ENCODE data around the gene ZNF526. TPM values are rescaled to one million over a fixed set of nuclear protein-coding genes. Genes with fewer than 3 reads are reported as not detected.

Gene ZNF526
- total and polyA plus RNA-seq, 10 donors: 1.9 to 15.0 (median 8.4) TPM

- WGBS, 5 donors: 88 to 94% (median 91%) methylated on average over 47 of the region's 47 CpGs
- intact Hi-C loops (cut with DNase I; ENCODE audit: low total_unique reads): no loop called here
- no peak for DNase-seq
- H3K27me3 ChIP-seq (replicated peaks in 1 of 7): no peaks in the 10 kb centered on the region
- H3K9me3 ChIP-seq: peaks cover 0 to 7% (median 6%) of the 10 kb centered on the region in 8 donors
- peaks cover 44 to 63% (median 59%) of the 10 kb centered on the region in 6 donors for H3K4me1 ChIP-seq
- H3K27ac ChIP-seq: peak overlapping the region in 5 of 8 donors; percentile 92 to 99 (median 95)
- TF ChIP-seq POLR2AphosphoS5 (IDR thresholded peaks at IDR 0.05): peak; percentile 19 to 63 (median 40)
- TF ChIP-seq POLR2A (IDR thresholded peaks at IDR 0.05): no peak
- TF ChIP-seq, protein P1, sequence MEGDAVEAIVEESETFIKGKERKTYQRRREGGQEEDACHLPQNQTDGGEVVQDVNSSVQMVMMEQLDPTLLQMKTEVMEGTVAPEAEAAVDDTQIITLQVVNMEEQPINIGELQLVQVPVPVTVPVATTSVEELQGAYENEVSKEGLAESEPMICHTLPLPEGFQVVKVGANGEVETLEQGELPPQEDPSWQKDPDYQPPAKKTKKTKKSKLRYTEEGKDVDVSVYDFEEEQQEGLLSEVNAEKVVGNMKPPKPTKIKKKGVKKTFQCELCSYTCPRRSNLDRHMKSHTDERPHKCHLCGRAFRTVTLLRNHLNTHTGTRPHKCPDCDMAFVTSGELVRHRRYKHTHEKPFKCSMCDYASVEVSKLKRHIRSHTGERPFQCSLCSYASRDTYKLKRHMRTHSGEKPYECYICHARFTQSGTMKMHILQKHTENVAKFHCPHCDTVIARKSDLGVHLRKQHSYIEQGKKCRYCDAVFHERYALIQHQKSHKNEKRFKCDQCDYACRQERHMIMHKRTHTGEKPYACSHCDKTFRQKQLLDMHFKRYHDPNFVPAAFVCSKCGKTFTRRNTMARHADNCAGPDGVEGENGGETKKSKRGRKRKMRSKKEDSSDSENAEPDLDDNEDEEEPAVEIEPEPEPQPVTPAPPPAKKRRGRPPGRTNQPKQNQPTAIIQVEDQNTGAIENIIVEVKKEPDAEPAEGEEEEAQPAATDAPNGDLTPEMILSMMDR (IDR thresholded peaks at IDR 0.05 in 8 of 11, conservative IDR thresholded peaks at IDR 0.05 in 3 of 11): no peak
- H3K36me3 ChIP-seq: peaks cover 0 to 54% (median 18%) of the 10 kb centered on the region in 6 donors
- no peak overlapping the region for H3K4me3 ChIP-seq
Observed at GRCh38 chr19:42196011-42197001, 23.8 kb upstream of the ZNF526 start.

DNA sequence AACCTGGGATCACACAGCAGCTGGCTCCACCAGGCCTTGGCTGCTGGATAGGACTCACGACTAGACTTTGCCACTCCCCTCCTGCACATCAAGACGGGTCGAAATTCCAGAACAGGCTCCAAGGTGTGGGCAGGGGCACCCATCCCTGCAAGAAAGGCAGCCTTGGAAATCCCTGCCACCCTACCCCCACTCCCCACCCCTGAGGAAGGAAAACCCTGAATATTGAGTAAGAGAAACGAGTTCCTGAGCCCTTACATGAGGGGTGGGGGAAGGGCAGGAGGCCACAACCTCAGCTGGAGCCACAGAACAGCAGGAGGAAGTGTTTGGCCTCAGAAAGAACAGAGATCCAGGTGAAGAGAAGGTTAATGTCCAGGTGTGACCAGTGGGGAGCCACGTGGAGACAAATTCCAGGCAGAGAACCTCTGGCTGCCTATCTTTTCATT, 22.7 kb upstream of the ZNF526 start:
- H3K4me1 ChIP-seq: peaks cover 55 to 74% (median 63%) of the 10 kb centered on the region in 6 donors
- WGBS, 5 donors: 23 to 48% (median 24%) methylated on average over 2 to 5 of the region's 5 CpGs
- DNase-seq: no peak

GRCh38 chr19:42198676-42199439, 21.3 kb upstream of the ZNF526 start:
- peaks cover 63 to 88% (median 78%) of the 10 kb centered on the region in 6 donors for H3K4me1 ChIP-seq
- intact Hi-C loops (cut with DNase I; ENCODE audit: low total_unique reads): no loop called here
- peak overlapping the region; percentile 84 to 99 (median 94) for H3K27ac ChIP-seq

More for the DNA sequence above, 22.7 kb upstream of the ZNF526 start:
- H3K36me3 ChIP-seq: peaks cover 0 to 63% (median 20%) of the 10 kb centered on the region in 6 donors
- intact Hi-C loops (cut with DNase I; ENCODE audit: low total_unique reads): no loop called here
- peak overlapping the region in 7 of 8 donors; percentile 54 to 99 (median 94) for H3K27ac ChIP-seq
- H3K4me3 ChIP-seq: peak overlapping the region in 1 of 8 donors; percentile 35
- peak in 1 of 3 donors; percentile 68 for TF ChIP-seq POLR2AphosphoS5 (IDR thresholded peaks at IDR 0.05)
- TF ChIP-seq, protein P1 (IDR thresholded peaks at IDR 0.05 in 8 of 11, conservative IDR thresholded peaks at IDR 0.05 in 3 of 11): no peak
- H3K9me3 ChIP-seq: peaks cover 0 to 7% (median 6%) of the 10 kb centered on the region in 8 donors
- no peaks in the 10 kb centered on the region for H3K27me3 ChIP-seq (replicated peaks in 1 of 7)

More at GRCh38 chr19:42198676-42199439, 21.3 kb upstream of the ZNF526 start:
- Histone ChIP-seq H3K36me3 (peaks cover 0 to 78% (median 28%) of the 10 kb centered on the region in 6 donors), H3K4me3 (peak overlapping the region in 7 of 8 donors; percentile 25 to 69 (median 34)), H3K9me3 (no peaks in the 10 kb centered on the region), H3K27me3 (replicated peaks in 1 of 7) (no peaks in the 10 kb centered on the region)
- peak; percentile 94 for DNase-seq
- 15 to 37% (median 22%) methylated on average over 5 to 7 of the region's 7 CpGs for WGBS, 5 donors
- TF ChIP-seq POLR2A (IDR thresholded peaks at IDR 0.05): no peak
- peak in 2 of 3 donors; percentile 86 to 88 for TF ChIP-seq POLR2AphosphoS5 (IDR thresholded peaks at IDR 0.05)
- TF ChIP-seq, protein P1 (IDR thresholded peaks at IDR 0.05 in 8 of 11, conservative IDR thresholded peaks at IDR 0.05 in 3 of 11): no peak
